Eye (tissue), 1 donor: Measurements from ENCODE around the gene ELMO1.

ENCODE experiments used
- DNase-seq: peaks from one replicate; pipeline ENCODE4 v3.0.0-alpha.2; 2015

The ELMO1 gene

DNA sequence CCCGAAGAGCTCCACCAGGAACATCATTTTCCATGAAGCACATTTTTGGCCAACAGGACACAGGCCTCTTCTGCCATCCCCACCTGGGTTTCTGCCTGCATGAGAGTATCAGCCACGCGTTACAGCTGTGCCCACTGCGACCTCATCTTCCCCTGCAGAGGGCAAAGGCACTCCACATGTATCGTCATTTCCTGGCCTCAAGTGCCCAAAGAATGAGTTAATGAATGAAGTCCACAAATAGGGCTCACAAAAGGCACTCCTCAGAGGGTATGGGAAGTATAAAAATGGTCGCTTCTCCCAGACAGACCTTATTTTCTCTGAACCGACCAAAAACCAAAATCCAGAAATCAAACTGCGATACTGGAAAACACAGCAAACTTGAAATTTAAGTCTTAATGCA lies 18.5 kb downstream of the ELMO1 start:
- no peak for DNase-seq

DNA sequence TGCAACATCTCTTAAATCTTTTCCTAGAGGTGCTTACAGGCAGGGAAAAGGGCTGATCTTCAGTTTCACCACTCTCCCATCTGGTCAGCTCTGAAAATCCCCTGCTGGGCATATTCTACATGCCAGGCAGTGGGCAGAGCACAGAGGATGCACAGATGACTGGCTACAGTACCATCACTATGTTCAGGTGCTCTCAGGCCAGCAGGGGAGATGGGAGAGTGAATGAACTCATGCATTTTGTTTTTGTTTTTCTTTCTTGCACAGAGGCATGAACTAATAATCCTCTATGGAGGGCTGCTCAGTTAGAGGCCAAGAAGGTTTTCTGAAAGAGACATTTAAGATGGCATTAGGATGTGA lies 19.3 kb downstream of the ELMO1 start:
- DNase-seq = no peak

DNA sequence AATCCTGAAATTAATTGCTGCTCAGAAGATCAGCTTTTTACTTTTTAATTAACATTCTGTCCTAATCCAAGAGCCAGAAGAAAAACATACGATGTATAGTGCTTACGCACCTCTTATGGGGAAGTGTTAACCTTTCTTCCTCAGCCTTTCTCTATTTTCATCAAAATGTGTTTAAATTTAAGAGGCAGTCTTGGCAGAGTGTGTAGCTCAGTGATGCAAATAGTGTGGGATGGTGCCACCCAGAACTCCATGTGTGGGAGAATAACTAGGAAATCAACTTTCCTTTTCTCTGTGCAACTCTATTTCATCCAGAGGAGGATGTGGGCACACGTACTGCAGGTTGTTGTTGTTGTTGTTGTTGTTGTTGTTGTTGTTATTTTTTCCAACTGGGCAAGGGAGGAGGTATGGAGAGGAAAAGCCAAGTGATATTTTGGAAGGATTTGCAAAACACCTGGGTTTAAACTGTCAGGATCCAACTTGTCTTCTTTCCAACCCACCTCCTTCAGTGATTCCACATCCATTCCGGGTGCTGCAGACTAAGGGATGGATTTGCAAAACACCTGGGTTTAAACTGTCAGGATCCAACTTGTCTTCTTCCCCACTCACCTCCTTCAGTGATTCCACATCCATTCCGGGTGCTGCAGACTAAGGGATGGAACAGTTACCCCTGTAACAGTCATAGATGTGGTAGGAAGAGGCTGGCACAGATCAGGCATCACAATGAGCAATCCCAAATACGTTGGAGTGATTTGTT lies 19.8 kb downstream of the ELMO1 start:
- no peak for DNase-seq

DNA sequence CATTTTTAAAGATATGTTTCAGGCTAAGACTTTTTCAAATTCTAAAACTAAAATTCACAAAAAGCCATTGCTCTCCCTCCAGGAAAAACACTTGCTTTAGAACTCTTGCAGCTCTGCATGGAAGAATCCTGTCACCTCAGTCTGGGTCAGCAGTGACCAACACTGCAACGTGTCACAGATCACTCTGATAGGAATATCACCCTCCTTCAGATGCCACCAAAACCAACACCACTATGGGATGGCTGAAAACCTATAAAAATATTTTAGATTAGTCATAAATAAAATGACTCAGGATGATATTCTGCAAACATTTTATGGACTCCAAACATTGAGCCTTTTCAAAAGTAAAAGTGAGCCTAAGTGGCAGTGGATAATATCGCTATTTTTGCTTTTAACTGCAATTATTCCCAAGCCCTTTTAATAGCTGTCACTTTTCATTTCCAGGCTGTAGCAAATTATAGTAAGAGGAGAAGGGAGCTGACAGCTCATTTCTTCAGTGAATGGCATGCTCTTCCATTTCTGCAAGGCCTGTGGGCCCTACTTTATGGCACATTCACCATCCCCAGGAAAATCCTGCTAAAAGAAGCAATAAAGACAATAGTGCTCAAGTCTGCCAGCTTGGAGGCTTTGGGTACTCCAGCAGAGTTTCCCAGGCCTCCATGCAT lies 21.3 kb downstream of the ELMO1 start:
- DNase-seq = no peak

DNA sequence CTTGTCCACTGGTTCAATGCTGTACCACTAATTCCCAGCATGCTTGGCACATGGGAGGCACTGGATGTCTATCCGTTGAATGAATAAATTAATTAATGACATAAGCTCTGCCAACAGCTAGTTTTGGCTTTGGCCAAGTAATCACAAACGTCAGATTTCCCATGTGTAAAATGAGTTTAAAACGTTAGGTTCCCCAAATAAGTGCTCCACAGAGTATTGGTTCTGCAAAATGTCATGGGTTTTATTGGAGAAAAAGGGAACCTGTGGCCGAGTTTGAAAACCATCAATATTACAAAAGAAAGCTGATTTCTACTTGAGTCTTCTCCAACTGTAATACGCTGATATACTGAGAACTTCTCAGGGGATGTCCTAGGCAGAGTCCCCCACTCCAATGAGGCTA lies 23.2 kb downstream of the ELMO1 start:
- no peak for DNase-seq

DNA sequence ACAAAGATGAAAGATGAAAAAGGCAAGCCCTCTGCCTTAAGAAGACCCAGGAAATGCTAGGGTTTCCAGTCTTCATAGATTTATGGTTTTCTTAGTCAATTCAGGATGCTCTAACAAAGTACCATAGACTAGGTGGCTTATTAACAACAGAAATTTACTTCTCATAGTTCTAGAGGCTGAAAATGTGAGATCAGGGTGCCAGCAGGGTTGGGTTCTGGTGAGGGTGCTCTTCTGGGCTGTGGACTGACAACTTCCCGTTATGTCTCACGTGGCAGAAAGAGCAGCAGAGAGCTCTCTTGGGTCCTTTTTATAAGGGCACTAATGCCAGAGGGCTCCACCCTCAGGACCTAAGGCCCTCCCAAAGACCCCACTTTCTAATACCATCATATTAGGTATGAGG lies 23.7 kb downstream of the ELMO1 start:
- no peak for DNase-seq

DNA sequence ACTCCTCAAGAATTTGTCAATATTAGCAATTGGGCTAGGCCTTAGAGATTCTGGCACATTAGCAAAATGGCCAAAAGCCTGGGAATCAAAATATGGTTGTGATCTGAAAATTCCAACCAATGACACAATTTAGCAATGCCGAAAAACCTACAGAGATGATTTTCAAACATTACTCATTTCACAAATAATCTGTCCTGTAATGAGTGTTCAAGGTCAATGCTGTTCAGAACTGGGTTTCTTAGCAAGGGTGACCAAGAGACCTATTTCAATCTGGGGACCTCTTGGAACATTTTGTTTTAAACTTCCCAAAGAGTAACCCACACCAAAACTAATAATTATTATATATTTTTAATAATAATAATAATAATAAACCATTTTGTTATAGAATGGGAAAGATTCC lies 24.1 kb downstream of the ELMO1 start:
- DNase-seq = no peak

DNA sequence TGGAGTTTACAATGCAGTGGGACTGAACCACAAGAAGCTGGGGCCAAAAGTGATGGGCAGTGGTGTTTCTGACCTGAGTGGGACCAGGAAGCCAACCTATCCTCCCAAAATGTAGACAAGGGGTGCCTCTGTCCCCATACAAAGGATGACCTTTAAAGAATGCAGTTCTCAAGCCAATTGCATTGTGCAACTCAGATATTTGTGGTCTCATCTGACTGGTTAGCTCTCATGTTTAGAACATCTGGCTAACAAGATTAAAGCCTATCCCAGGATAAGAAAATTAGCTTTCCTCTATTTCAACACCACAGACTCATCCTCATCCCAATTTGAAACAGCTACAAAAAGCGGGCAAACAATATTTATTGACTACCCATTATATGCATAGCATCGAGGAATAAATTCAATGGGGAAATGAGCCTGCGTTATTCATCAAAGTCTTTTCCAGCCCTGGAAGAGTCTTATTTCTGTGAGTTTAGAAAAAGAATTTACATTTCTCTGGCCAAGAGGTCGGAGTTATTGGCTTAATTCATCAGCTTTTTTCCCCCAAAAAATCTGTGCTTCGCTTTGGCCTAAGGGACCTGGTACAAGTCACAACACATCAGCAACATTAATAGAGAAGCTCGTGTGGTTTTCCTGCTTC lies 26.7 kb downstream of the ELMO1 start:
- DNase-seq = no peak

DNA sequence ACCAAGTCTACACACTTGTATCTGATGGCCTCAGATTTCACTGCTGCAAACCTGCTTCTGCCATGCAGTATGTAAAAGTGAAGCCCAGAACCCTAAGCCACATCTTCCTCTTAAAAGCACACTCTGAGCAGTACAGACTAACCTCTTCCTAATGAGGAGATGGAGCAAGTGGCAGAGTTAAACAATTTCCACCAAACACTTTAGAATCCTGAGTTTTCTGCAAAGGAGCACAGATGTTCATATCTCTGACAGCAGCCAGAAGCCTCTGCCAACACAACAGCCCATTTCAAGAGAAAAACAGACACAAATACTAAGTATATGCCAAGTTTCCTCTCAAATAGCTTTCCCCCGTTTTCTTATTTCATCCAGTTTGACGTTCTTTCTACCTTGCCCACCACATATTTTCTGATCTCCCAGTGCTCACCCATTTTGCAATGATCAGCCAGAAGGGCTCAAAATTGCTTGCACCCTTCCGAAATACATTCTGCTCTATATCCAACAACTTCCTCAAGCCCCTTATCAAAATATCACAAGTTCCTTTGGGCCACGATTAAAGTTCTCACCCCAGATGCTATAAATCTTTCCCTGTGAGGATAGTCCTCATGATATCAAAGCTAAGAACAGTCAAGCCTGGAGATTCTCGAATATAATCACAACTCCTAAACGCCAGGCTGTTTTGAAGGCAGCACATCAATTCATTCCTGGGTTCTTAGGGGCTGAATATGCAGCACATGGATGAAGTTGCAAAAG lies 27.5 kb downstream of the ELMO1 start:
- DNase-seq = no peak

DNA sequence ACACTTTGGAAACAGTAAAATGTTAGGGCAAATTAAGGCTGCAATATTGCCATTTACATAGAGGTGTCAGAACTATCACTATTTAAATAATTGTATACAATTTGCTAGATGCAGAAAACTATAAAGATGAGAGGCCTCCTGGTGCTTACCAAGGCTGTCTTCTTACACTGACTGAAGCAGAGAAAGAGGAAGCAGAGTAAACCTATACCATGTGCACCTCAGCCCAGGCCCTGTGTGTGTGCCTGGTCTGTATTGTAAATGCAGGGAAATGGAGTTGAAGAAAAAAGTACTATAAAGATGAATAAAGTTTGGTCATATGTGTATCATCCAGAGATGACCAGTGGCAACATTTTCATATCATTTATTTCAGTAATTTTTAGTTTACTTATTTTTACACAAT lies 29.2 kb downstream of the ELMO1 start:
- DNase-seq = no peak

DNA sequence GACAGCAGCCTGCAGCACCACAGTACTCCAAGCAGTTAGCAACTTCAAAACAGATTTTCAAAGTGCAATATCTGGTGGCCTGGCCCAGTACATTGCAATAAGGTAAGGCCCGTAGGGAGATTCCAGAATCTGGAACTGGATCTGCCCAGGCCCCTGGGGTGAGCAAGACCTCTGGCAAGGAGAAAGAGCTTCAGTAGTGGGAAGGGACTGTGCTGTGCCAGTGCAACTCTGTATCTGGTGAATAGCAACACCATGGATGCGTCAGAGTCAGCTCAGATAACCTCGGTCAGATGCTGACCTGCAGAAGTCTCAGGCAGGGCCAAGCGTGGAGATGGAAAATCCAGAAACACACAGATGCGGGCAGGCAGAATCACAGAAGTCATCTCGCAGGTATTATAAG lies 30.3 kb downstream of the ELMO1 start:
- DNase-seq = no peak

DNA sequence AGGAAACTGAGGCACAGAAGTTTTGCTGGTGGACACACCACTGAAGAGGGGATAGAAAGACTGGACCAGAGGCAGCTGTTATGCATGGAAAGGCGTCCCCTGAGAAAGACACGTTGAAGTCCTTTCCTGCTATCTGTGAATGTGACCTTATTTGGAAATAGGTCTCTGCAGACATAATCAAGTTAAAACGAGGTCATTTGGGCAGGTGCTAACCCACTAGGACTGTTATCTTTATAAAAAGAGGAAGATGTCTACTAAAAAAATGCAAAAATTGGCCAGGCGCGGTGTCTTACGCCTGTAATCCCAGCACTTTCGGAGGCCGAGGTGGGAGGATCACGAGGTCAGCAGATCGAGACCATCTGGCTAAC lies 31.6 kb downstream of the ELMO1 start:
- no peak for DNase-seq

DNA sequence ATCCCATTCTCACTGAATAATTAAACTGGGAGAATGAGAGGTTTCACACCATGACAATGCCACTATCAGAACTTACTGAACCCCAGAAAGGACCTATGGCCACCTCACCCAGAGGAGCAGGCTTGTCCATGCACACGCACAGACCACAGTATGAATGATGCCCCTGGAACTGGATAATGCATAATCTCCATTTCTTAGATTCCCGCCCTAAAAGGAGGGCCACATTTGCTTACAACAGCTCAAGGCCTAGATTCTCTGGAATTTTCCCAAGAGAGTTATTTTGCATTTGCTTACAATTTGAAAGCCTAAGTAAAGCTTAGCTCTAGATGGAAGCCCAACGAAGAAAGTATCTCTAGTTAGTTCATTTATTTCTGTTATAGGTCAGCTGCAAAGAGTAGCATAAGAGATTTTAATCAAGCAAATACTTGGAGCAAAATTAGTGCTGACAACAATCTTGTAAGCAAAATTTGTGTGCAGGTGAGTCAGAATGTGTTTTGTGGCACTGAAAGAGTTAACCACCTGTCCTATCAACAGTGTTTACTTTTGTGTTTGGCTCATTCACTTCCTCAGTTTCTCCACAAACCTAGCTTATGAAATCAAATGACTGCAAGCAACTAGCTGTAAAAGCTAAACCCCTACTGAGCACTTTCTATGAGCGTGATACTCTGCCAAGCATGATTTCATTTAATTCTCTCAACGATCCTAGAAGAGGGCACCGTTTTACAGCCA lies 32.1 kb downstream of the ELMO1 start:
- DNase-seq = no peak

DNA sequence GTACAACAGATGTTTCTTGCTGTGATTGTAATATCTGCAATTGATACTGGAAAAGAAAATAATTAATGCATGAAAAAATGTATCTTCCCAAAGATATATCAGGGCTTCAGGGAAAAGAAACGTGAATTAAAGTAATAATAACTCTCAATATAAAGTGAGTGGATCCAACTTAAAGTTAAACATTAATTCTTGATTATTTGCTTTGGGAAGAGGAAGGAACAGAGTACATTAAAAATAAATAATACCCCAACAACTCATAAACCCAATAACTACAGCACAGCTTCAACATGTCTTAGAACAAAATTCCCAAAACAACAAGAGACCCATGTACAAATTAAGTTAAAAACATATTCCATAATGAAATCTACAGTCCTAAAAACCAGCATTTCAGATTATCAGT lies 33.0 kb downstream of the ELMO1 start:
- DNase-seq = no peak

DNA sequence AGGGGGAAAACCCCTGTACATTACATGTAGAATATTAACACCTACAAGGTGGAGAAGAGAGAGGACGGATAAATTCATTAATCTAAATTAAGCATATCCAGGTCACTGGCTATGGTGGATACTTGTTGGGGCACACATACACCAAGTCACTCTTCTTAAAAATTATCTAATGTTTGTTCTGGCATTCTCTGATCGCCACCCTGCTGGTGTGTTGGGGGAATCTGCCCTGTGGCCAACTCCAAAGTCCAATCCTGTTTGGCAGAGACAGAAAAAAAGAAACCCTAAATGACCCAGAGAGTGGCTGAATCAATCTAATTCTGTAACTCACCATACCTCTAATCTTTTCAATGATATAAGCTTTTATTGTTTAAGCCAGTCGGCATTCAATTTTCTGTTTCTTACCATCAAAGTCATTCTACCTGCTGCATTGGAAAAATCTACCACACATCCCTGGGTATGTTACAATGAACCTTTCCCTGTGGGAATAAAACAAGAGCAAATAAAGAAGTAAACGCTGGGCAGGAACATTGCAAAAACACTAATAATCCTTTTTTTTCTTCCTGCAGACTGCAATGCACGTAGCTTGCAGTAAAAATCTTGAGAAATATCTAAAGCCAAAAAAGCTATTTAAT lies 34.2 kb downstream of the ELMO1 start:
- DNase-seq = no peak

DNA sequence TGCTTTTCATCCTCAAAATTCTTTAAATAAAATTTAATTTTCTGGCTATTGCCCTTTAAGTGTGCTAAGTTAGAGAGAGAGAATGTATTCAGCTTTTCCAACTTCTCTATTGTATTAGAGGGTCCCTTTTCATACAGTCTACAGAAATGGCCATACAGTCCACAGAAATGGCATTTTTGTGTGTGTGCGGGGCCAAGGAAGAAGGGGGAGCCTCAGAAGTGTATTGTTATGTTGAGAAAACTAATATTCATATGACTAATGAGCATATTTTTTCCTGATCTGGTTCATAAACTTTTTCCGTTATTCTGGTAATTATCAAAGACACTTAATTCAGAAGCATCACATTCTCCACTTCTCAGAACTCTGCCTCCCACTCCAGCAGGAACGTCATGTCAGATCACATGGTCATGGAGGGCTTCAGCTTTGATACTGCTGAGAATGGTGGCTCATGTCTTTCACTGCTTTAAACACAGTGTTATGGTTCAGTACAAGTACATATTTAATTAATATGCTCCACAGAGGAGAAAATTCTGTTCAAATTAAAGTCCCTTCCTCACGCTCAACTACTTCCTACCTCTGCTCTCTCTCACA lies 37.1 kb downstream of the ELMO1 start:
- DNase-seq = no peak

DNA sequence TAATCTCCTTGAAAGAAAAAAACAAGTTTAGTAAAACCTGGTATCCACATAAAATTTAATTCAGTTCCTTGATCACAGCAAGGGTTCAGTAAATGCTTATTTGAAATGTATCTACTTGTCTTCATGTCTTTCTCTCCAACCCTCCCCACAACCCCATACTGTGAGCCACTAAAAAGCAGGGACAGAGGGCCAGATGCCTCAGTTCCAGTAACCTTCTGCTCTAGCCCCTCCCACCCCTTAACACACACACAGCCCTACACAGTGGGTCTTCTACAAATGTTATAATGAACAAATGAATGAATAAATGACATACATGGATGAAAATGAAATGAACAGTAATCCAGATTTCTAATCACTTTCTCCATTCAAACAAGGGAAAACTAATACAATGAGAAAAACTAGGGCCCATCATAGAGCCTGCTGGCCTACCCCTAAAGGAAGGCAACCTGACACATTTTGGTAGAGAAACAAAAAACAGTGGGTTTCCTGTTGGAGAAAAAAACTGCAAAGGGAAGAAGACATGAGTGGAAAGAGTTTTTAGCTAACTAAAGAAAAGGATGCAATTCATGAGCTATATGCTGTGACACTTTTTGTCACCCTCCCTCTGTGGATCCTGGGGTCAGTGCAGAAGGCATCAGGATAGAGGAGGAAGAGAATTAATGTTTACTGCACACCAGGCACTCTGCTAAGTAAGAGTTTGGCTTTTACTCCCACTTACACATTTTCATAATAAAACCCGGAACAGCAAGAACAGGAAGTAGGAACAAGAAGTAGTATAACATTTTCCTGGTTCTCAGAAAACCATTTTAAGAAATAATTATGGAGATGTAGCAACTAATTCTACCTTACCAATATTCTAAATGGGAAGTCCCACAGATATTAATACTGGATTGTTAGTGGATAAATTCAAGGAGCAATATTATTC lies 38.1 kb downstream of the ELMO1 start:
- DNase-seq = no peak

DNA sequence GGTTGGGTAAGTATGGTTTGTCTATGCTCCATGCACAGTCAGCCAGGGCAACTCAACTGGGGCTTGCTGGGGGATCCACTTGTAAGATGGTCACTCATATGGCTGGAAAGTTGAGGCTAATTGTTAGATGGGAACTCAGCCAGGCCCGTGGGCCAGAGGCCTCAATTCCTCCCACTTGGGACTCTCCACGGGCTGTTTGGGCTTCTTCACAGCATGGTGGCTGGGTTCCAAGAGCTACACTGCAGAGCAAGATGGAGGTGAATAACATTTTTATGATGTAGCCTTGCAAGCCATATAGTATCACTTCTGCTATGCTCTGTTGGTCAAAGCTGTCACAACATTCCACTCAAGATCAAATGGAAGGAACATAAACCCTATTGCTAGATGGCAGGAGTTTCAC lies 39.2 kb downstream of the ELMO1 start:
- DNase-seq = no peak

DNA sequence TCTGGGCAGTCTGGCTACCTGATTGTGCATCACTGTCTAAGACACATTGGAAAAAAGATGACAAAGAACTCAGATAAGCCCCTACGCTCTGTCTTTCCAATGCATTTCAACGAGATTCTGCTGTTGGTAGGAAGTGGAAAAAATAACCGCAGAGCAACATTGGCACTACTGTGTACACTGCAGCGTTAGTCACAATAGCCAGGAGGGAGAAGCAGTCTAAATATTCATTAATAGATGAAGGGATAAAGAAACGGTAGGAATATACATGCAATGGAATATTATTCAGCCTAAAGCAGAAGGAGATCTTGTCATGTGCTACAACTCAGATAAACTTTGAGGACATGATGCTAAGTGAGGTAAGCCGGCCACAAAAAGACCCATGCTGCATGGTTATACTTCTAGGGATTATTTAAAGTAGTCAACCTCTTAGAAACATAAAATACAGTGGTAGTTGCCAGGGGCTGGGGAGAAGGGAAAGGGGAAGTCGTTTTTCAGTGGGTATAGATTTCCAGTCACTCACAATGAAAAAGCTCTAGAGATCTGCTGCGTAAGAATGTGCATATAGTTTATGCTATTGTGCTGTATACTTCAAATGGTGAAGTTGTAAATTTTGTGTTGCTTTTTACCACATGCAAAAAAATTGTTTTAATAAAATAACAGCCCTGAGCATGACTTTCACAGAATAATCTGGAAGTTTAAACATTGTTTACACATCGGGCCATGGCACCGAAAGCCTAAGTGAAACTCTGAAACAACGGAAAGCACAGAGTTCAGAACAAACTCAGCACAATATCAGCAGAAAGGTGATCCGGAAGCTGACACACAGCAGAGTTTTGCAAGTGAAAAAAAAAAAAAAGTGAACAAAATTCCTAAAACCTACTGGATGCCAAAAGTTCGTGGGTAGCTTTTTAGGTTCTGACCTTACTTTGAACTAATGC lies 40.1 kb downstream of the ELMO1 start:
- no peak for DNase-seq

DNA sequence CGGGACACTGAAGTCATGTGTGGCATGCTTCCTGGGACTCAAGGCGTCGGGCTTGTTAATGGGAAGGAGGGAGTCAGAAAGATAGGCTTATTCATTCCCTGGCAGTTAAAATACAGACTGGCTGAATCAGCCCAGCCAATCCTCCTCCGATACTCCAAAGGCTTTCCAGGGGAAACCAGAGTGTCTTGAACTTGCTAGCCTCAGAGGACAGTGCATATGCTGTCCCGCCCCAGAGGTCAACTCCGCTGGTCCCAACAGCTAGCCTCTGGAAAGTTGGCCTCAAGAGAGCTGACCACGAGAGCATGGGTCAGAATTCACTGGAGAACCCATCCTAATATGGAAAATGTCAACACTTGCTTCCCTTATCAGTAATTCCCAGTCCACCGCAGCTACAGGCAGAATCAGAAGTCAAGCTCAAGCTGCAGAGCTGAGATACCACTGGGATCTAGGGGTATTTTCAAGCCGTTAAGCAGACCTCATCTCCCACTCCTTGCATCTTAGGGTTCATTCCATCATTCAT lies 43.0 kb downstream of the ELMO1 start:
- no peak for DNase-seq
